Measurements from ENCODE around the gene SPATA31C1.
"Not testable (repeated sequence)": the region's sequence is repeated elsewhere in the genome, so short reads cannot be mapped to it uniquely, and the experiment has no call there.

SPATA31C1 gene

GRCh38 chr9:87938336-87938735 is 20.6 kb downstream of the SPATA31C1 start:
- not testable (repeated sequence) for DNase-seq (ENCODE audit: low read depth)

GRCh38 chr9:87939096-87939495 is 21.3 kb downstream of the SPATA31C1 start:
- not testable (repeated sequence) for DNase-seq (ENCODE audit: low read depth)

GRCh38 chr9:87944096-87944495 is 26.3 kb downstream of the SPATA31C1 start:
- DNase-seq (ENCODE audit: low read depth): no peak

- no peak for DNase-seq (ENCODE audit: low read depth)
Measured at GRCh38 chr9:87944682-87945081, 26.9 kb downstream of the SPATA31C1 start.

GRCh38 chr9:87950296-87950695 is 32.5 kb downstream of the SPATA31C1 start:
- no peak for DNase-seq (ENCODE audit: low read depth)

GRCh38 chr9:87950765-87951488 is 33.2 kb downstream of the SPATA31C1 start:
- DNase-seq (ENCODE audit: low read depth): no peak

GRCh38 chr9:87954230-87954629 is 36.5 kb downstream of the SPATA31C1 start:
- no peak for DNase-seq (ENCODE audit: low read depth)

GRCh38 chr9:87957839-87958238 is 40.1 kb downstream of the SPATA31C1 start:
- DNase-seq (ENCODE audit: low read depth): no peak

- DNase-seq (ENCODE audit: low read depth): no peak
Measured at GRCh38 chr9:87958591-87958990, 40.8 kb downstream of the SPATA31C1 start.

- DNase-seq (ENCODE audit: low read depth): no peak
Measured at GRCh38 chr9:87959916-87960581, 42.3 kb downstream of the SPATA31C1 start.

GRCh38 chr9:87963770-87964169 is 46.0 kb downstream of the SPATA31C1 start:
- DNase-seq (ENCODE audit: low read depth): no peak

- DNase-seq (ENCODE audit: low read depth): no peak
Measured at GRCh38 chr9:87964826-87965225, 47.1 kb downstream of the SPATA31C1 start.

GRCh38 chr9:87968155-87968554 is 50.4 kb downstream of the SPATA31C1 start:
- DNase-seq (ENCODE audit: low read depth): no peak

- DNase-seq (ENCODE audit: low read depth): no peak
Measured at GRCh38 chr9:87970602-87971001, 52.8 kb downstream of the SPATA31C1 start.

- no peak for DNase-seq (ENCODE audit: low read depth)
Measured at GRCh38 chr9:87973122-87973521, 55.4 kb downstream of the SPATA31C1 start.

Measured in activated T-cell treated with anti-CD3 and anti-CD28 coated beads for 24 hours (primary cell).